ENCODE results near the gene IDH3B.
"Not testable (repeated sequence)": the region's sequence is repeated elsewhere in the genome, so short reads cannot be mapped to it uniquely, and the experiment has no call there.

The IDH3B gene

DNA sequence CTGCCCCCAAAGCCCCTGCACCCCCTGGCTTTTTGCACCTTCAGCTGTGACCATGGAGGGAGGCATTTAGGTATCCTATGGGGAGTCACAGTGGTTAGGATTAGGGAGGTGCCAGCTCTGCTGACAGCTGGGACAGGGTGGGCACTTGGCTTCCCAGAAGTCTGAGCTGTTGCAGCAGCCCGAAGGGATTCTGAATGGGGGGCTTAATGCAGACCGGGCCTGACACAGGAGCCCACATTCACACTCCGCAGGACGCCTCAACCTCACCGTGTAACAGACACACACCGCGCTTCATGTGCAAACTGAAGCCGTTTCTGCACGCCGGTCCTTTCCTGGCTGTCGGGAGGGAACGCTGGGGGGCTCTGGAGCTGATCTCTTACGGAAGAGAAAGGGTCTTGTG, 30.5 kb upstream of the IDH3B start:
- no peak for DNase-seq

DNA sequence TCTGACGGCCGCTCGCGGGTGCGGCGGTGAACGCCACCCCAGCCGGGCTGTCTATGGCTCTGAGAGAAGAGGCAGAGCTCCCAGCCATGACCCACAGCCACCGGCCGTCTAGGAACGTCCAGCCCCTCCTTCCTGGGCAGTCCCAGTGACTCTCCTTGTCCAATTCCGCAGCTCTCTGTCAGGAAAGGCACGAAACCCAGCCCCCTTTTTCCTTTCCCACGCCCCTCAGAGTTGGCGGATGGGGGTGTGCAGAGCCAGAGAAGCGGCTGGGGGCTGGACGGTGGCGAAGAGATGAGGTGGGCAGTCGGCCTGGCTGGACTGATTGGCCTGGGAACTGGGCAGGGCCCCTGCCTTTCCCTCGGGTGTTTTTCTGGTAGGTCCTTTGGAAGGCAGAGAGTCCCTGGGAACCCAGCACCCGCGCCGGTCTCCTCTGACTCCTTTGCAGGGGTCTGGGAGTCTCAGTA, 30.0 kb upstream of the IDH3B start:
- DNase-seq, result no peak

- peak; percentile 22 to 55 (median 35) for DNase-seq
Measured at GRCh38 chr20:2693286-2694007, 29.4 kb upstream of the IDH3B start.

DNA sequence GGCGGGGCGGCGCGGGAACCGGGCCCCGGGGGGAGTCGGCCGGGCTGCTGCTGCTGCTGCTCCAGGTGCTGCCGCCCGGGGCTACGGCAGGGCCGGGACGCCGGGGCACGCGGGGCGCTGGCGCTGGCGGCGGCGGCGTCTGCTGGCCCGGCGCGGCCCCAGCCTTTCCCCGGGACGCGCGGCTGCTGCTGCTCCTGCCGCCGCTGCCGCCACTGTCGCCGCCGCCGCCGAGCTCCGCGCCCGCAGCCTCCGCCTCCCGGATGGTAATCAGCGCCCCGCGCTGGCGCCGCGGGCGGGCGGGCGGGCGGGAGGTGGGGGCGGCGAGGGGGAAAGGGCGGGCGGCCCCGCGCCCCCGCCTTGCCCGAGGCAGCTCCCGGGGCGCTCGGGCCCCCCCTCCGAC, 28.9 kb upstream of the IDH3B start:
- DNase-seq, result no peak

DNA sequence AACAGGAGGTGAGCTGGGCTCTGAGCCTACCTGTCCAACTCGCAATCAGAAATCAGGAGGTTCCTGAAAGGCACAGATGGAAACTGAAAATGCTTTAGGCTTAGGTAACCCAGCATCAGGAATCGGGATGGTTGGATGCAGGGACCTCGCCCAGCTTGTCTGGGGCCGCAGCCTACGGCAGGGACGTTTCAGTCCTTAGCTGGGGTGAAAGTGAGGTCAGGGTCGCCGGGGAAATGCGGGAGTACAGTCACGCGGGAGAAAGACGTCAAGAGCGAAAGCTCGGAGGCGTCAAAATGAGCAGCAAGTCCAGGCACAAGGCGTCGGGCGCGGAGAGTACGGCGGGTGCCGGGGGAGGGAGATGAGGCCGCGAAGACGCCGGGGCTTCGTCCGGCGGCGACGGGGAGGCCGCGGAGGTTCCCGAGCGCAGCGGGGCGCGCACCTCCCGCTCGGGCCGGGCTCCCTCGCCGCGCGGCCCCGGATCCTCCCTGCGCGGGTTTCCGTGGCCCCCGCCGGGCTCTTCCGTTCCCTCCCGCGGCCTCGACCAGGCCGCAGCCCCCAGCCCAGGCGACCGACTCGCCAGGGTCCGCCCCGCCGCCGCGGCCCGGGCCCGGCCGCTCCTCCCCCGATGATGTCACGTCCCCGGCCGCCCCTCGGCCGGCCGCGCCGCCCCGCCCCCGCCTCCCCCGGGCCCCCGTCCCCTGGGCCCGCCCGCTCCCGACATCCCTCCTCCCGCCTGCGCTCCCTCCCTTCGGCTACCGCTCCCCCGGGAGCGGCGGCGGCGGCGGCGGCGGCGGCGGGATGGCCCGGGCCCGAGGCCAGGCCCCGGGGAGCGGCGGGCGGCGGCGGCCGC, 28.2 kb upstream of the IDH3B start, which contains the start of gene EBF4:
TSS of gene EBF4 (plus strand) at position 745 of the 850 bp plus-strand sequence. CDS start 866 bp downstream, outside the sequence.
- peak in 2 of 5 donors; percentile 13 to 36 for DNase-seq

- no peak for DNase-seq
Measured at GRCh38 chr20:2691663-2692035, 27.6 kb upstream of the IDH3B start.

DNA sequence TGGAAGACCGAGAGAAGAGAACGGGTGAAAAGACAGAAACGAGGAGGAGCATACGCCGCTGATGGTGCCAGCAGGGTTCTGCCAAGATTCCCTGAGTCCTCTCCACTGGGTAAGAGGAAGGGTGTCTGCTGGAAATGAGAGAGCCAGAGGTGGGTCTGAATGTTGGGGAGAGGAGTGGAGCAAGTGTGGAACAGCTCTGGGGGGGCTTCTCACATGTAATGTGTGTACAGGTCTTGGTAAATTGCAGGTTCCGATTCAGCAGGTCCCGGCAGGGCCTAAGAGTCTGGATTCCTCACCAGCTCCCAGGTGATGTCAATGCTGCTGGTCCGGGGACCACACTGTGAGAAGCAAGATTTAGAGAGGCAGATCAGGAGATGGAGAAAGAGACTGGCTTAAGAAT, 27.1 kb upstream of the IDH3B start:
- DNase-seq, result no peak

- no peak for DNase-seq
Measured at GRCh38 chr20:2690718-2691117, 26.7 kb upstream of the IDH3B start.

GRCh38 chr20:2690213-2690612, 26.2 kb upstream of the IDH3B start:
- DNase-seq, result no peak

DNA sequence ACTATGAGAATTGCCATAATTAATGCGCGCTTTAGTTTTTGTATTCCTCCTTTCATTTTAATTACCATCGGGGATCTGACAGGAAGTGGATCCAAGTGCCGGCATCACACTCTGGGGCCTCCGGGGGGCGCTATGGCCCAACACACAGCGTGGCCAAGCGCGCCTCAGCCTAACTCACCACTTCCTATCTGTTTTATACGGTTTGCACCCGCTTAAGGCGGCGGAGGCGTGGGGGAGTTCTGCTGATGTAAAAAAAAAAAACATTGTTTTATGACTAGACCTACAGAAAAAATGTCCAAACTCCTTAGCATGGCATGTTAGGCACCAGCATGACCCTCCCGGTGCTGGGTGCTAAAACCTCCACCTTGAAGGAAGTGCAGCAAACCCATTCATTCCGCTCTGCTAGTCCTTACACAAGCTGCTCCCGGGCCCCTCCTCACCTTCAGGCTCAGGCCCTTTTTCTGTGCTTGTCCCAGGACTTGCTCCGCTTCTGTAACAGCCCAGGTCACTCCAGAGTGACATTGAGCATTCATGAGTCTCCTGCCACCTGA, 24.1 kb upstream of the IDH3B start:
- peak; percentile 51 to 81 (median 66) for DNase-seq

DNA sequence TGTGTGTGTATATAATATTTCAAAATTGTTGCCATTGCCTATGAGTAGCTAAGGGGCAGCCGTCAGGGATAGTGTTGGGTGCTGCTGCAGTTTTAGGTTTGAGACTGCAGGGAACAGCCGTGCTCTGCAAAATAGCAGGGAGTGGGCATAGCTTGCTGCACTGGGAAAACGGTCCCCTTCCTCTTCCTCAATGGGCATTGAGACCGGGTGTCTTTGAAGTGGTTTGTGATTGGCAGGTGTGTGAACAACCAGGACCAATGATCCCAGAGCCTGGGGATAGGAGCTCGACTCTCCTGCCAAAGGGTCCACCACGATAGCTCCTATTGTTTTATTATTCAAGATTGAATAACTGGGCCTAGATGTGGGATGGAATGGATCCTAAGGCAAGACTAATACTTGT, 23.5 kb upstream of the IDH3B start:
- no peak for DNase-seq

DNA sequence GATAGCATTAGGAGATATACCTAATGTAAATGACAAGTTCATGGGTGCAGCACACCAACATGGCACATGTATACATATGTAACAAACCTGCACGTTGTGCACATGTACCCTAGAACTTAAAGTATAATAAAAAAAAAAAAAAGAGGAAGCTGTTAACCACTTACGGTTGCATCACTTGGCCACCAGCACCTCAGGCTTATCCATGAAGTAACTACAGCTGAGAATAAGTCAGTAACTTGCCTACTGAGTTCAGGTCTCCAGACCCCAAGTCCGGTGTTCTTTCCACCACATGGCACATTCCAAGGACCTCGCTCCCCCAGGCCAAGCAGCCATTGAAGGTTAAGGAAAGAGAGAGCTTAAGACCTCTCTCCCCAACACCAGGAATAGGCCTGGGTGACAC, 20.8 kb upstream of the IDH3B start:
- not testable (repeated sequence) for DNase-seq

DNA sequence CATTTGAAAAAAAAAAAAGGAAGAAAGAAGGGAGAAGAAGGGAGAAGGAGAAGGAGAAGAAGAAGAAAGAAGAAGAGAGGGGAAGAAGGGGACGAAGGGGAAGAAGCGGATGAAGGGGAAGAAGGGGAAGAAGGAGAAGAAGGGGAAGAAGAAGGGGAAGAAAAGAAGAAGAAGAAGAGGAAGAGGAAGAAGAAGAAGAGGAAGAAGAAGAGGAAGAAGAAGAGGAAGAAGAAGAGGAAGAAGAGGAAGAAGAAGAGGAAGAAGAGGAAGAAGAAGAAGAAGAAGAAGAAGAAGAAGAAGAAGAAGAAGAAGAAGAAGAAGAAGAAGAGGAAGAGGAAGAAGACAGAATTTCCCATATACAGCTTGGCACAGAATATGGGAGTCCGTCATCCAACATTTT, 18.0 kb upstream of the IDH3B start:
- not testable (repeated sequence) for DNase-seq

DNA sequence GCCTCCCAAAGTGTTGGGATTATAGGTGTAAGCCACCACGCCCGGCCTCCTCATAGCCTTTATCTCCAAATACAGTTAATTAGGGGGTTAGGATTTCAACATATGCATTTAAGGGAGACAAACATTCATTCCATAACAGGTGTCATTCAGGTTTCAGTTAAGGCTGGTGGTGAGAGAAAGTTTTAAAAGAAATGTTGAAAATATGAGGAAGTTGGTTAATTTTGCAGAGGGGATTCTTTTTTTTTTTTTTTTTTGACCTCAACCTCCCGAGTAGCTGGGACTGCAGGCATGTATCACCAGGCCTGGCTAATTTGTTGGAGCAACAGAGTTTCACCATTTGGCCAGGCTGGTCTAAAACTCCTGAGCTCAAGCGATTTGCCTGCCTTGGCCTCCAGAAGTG, 16.0 kb upstream of the IDH3B start:
- no peak for DNase-seq

DNA sequence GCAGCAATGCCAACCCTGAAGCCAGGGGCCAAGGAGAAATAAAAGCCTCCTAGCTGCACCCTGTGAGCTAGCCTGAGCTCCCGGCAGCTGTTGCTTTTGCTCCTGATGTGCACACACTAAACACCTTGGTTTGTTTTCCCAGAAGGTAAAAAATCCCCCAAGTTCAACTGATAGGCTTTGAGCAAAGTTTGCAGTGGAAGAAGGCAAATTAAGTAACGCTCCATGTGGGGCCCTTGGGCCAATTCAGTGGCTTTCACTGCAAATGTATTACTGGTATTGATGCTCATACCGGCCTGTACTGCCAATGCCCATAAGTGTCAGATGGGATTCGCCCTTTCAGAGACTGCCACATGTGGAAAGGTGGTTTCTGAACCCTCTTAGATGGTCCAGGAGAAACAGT, 9.4 kb upstream of the IDH3B start:
- no peak for DNase-seq

DNA sequence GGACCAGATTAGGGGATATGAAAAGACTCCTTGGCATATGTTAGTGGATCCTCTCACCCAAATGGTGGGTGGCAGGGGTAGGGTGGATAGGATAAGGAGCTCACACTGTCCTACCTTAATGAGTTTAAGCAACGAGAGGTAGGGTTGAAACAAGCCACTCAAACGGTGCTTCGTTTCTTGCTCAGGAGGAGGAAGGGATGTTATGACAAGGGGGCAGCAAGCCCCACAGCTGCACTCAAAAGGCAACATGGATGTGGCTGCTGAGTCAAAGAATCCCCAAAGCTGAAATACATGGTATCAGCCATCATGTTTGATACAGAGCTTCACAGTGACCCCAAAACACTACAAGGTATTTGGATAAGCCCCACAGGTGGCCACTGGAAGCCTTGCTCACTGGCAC, 8.4 kb upstream of the IDH3B start:
- DNase-seq, result no peak

GRCh38 chr20:2671977-2672376, 8.0 kb upstream of the IDH3B start:
- DNase-seq, result no peak

- DNase-seq, result no peak
Measured at GRCh38 chr20:2663364-2663886, 591 bp downstream of the IDH3B start.

- DNase-seq, result no peak
Measured at GRCh38 chr20:2659547-2659946, 4.5 kb downstream of the IDH3B start.

- no peak for DNase-seq
Measured at GRCh38 chr20:2658414-2659354, 5.3 kb downstream of the IDH3B start.

DNA sequence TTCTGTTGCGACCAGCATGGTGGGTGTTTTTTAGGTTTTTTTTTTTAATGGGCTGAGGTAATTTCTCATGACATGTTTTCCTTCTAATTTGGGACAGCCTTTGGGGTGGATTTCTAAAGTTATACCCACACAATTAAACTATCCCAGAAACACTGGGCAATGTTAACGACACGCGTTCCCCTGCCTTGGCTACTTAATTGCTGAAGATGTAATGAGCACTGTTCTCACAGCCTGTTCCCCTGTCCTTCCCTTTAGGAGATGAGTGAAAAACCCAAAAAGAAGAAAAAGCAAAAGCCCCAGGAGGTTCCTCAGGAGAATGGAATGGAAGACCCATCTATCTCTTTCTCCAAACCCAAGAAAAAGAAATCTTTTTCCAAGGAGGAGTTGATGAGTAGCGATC, 6.3 kb downstream of the IDH3B start:
- no peak for DNase-seq

DNA sequence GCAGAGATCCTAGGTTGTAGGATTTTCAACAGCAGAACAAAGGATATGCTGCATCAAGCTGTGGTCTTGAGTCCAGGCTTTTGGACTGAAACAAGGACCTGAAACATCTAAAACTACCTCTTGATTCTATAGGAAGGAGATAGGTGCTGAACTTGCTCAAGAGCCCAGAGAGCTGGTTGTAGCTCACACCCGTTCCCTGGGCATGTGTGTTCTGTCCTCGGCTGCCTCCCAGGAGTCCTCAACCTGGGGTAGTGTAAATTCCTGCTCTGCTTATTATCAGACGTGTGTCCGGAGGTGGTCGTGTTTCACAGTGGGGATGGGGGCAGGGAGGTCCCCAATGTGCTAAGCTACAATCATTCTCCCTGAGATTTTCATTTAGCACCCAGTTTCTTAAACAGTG, 6.8 kb downstream of the IDH3B start:
- DNase-seq, result no peak
